ENCODE results near the gene ZNF341. TPM values are rescaled to one million over a fixed set of nuclear protein-coding genes. Genes with fewer than 3 reads are reported as not detected.
"Not testable (repeated sequence)": the region's sequence is repeated elsewhere in the genome, so short reads cannot be mapped to it uniquely, and the experiment has no call there.

The ZNF341 gene
- polyA plus RNA-seq, 1 donor, result 3.3 TPM

- Histone ChIP-seq H3K27ac (ENCODE audit: low read length) (no peak overlapping the region), H3K36me3 (ENCODE audit: control insufficient read depth, insufficient read depth, low read length) (peaks cover 4% of the 10 kb centered on the region), H3K4me1 (ENCODE audit: control insufficient read depth, insufficient read depth, low read length) (peaks cover 8% of the 10 kb centered on the region), H3K9me3 (ENCODE audit: control insufficient read depth, low read depth, low read length) (no peaks in the 10 kb centered on the region), H3K4me3 (ENCODE audit: low read length) (no peak overlapping the region), H3K27me3 (ENCODE audit: control insufficient read depth, insufficient read depth, low read length) (no peaks in the 10 kb centered on the region)
- 100% methylated on average over 1 of the region's 5 CpGs for WGBS (ENCODE audit: insufficient coverage, low lambda C conversion rate)
- DNase-seq, result no peak
Observed at GRCh38 chr20:33785503-33785902, 53.7 kb downstream of the ZNF341 start.

GRCh38 chr20:33787253-33787891, 55.6 kb downstream of the ZNF341 start:
- no peak overlapping the region for H3K27ac ChIP-seq (ENCODE audit: low read length)
- no peaks in the 10 kb centered on the region for H3K27me3 ChIP-seq (ENCODE audit: control insufficient read depth, insufficient read depth, low read length)
- no peaks in the 10 kb centered on the region for H3K9me3 ChIP-seq (ENCODE audit: control insufficient read depth, low read depth, low read length)
- no peak for DNase-seq
- H3K36me3 ChIP-seq (ENCODE audit: control insufficient read depth, insufficient read depth, low read length), result no peaks in the 10 kb centered on the region
- no CpG with 5 or more reads among the region's 9 CpGs for WGBS (ENCODE audit: insufficient coverage, low lambda C conversion rate)
- no peak overlapping the region for H3K4me3 ChIP-seq (ENCODE audit: low read length)
- H3K4me1 ChIP-seq (ENCODE audit: control insufficient read depth, insufficient read depth, low read length), result peaks cover 8% of the 10 kb centered on the region

GRCh38 chr20:33788351-33789049, 56.7 kb downstream of the ZNF341 start:
- DNase-seq, result no peak
- WGBS (ENCODE audit: insufficient coverage, low lambda C conversion rate), result no CpG with 5 or more reads among the region's 12 CpGs
- Histone ChIP-seq H3K9me3 (ENCODE audit: control insufficient read depth, low read depth, low read length) (no peaks in the 10 kb centered on the region), H3K36me3 (ENCODE audit: control insufficient read depth, insufficient read depth, low read length) (no peaks in the 10 kb centered on the region), H3K4me3 (ENCODE audit: low read length) (no peak overlapping the region), H3K27me3 (ENCODE audit: control insufficient read depth, insufficient read depth, low read length) (no peaks in the 10 kb centered on the region), H3K4me1 (ENCODE audit: control insufficient read depth, insufficient read depth, low read length) (peaks cover 8% of the 10 kb centered on the region), H3K27ac (ENCODE audit: low read length) (no peak overlapping the region)

- peak; percentile 88 to 91 for DNase-seq
- no peak overlapping the region for H3K4me3 ChIP-seq (ENCODE audit: low read length)
- peak overlapping the region; percentile 16 for H3K27ac ChIP-seq (ENCODE audit: low read length)
- no CpG with 5 or more reads among the region's 11 CpGs for WGBS (ENCODE audit: insufficient coverage, low lambda C conversion rate)
- H3K4me1 ChIP-seq (ENCODE audit: control insufficient read depth, insufficient read depth, low read length), result peaks cover 8% of the 10 kb centered on the region
- H3K36me3 ChIP-seq (ENCODE audit: control insufficient read depth, insufficient read depth, low read length), result no peaks in the 10 kb centered on the region
- no peaks in the 10 kb centered on the region for H3K9me3 ChIP-seq (ENCODE audit: control insufficient read depth, low read depth, low read length)
- H3K27me3 ChIP-seq (ENCODE audit: control insufficient read depth, insufficient read depth, low read length), result no peaks in the 10 kb centered on the region
Observed at GRCh38 chr20:33789109-33789857, 57.5 kb downstream of the ZNF341 start.

- DNase-seq, result no peak
Observed at GRCh38 chr20:33789858-33790182, 58.0 kb downstream of the ZNF341 start.

GRCh38 chr20:33790566-33790965, 58.8 kb downstream of the ZNF341 start:
- WGBS (ENCODE audit: insufficient coverage, low lambda C conversion rate), result 100% methylated on average over 1 of the region's 11 CpGs
- no peaks in the 10 kb centered on the region for H3K27me3 ChIP-seq (ENCODE audit: control insufficient read depth, insufficient read depth, low read length)
- peaks cover 8% of the 10 kb centered on the region for H3K4me1 ChIP-seq (ENCODE audit: control insufficient read depth, insufficient read depth, low read length)

More at GRCh38 chr20:33789858-33790182, 58.0 kb downstream of the ZNF341 start:
- no peaks in the 10 kb centered on the region for H3K36me3 ChIP-seq (ENCODE audit: control insufficient read depth, insufficient read depth, low read length)
- no CpG with 5 or more reads among the region's 5 CpGs for WGBS (ENCODE audit: insufficient coverage, low lambda C conversion rate)
- no peak overlapping the region for H3K4me3 ChIP-seq (ENCODE audit: low read length)
- no peaks in the 10 kb centered on the region for H3K27me3 ChIP-seq (ENCODE audit: control insufficient read depth, insufficient read depth, low read length)
- peaks cover 8% of the 10 kb centered on the region for H3K4me1 ChIP-seq (ENCODE audit: control insufficient read depth, insufficient read depth, low read length)
- no peaks in the 10 kb centered on the region for H3K9me3 ChIP-seq (ENCODE audit: control insufficient read depth, low read depth, low read length)
- H3K27ac ChIP-seq (ENCODE audit: low read length), result no peak overlapping the region

GRCh38 chr20:33791021-33791420, 59.2 kb downstream of the ZNF341 start:
- DNase-seq, result no peak
- peaks cover 8% of the 10 kb centered on the region for H3K4me1 ChIP-seq (ENCODE audit: control insufficient read depth, insufficient read depth, low read length)

More at GRCh38 chr20:33790566-33790965, 58.8 kb downstream of the ZNF341 start:
- no peak overlapping the region for H3K27ac ChIP-seq (ENCODE audit: low read length)
- H3K9me3 ChIP-seq (ENCODE audit: control insufficient read depth, low read depth, low read length), result no peaks in the 10 kb centered on the region
- no peak overlapping the region for H3K4me3 ChIP-seq (ENCODE audit: low read length)
- no peak for DNase-seq
- no peaks in the 10 kb centered on the region for H3K36me3 ChIP-seq (ENCODE audit: control insufficient read depth, insufficient read depth, low read length)

GRCh38 chr20:33791540-33791939, 59.7 kb downstream of the ZNF341 start:
- no peak for DNase-seq
- Histone ChIP-seq H3K4me1 (ENCODE audit: control insufficient read depth, insufficient read depth, low read length) (peaks cover 8% of the 10 kb centered on the region), H3K36me3 (ENCODE audit: control insufficient read depth, insufficient read depth, low read length) (no peaks in the 10 kb centered on the region), H3K27me3 (ENCODE audit: control insufficient read depth, insufficient read depth, low read length) (no peaks in the 10 kb centered on the region), H3K27ac (ENCODE audit: low read length) (no peak overlapping the region), H3K4me3 (ENCODE audit: low read length) (no peak overlapping the region), H3K9me3 (ENCODE audit: control insufficient read depth, low read depth, low read length) (no peaks in the 10 kb centered on the region)
- no CpG with 5 or more reads among the region's 9 CpGs for WGBS (ENCODE audit: insufficient coverage, low lambda C conversion rate)

More at GRCh38 chr20:33791021-33791420, 59.2 kb downstream of the ZNF341 start:
- no peaks in the 10 kb centered on the region for H3K27me3 ChIP-seq (ENCODE audit: control insufficient read depth, insufficient read depth, low read length)
- no peaks in the 10 kb centered on the region for H3K9me3 ChIP-seq (ENCODE audit: control insufficient read depth, low read depth, low read length)
- whole genome bisulfite sequencing (ENCODE audit: insufficient coverage, low lambda C conversion rate), result no CpG with 5 or more reads among the region's 31 CpGs
- H3K4me3 ChIP-seq (ENCODE audit: low read length), result no peak overlapping the region
- H3K36me3 ChIP-seq (ENCODE audit: control insufficient read depth, insufficient read depth, low read length), result no peaks in the 10 kb centered on the region
- H3K27ac ChIP-seq (ENCODE audit: low read length), result no peak overlapping the region

GRCh38 chr20:33791959-33792597, 60.3 kb downstream of the ZNF341 start:
- H3K27ac ChIP-seq (ENCODE audit: low read length), result no peak overlapping the region
- no CpG with 5 or more reads among the region's 13 CpGs for WGBS (ENCODE audit: insufficient coverage, low lambda C conversion rate)

GRCh38 chr20:33792598-33792989, 60.8 kb downstream of the ZNF341 start:
- not testable (repeated sequence) for H3K4me3 ChIP-seq (ENCODE audit: low read length); H3K36me3 ChIP-seq (ENCODE audit: control insufficient read depth, insufficient read depth, low read length); DNase-seq; H3K27ac ChIP-seq (ENCODE audit: low read length); H3K9me3 ChIP-seq (ENCODE audit: control insufficient read depth, low read depth, low read length); H3K27me3 ChIP-seq (ENCODE audit: control insufficient read depth, insufficient read depth, low read length)
- WGBS (ENCODE audit: insufficient coverage, low lambda C conversion rate), result 60% methylated on average over 1 of the region's 3 CpGs
- peaks cover 12% of the 10 kb centered on the region for H3K4me1 ChIP-seq (ENCODE audit: control insufficient read depth, insufficient read depth, low read length)

More at GRCh38 chr20:33791959-33792597, 60.3 kb downstream of the ZNF341 start:
- H3K4me1 ChIP-seq (ENCODE audit: control insufficient read depth, insufficient read depth, low read length), result peaks cover 12% of the 10 kb centered on the region
- no peaks in the 10 kb centered on the region for H3K9me3 ChIP-seq (ENCODE audit: control insufficient read depth, low read depth, low read length)
- H3K27me3 ChIP-seq (ENCODE audit: control insufficient read depth, insufficient read depth, low read length), result no peaks in the 10 kb centered on the region
- DNase-seq, result peak; percentile 13 to 23
- no peaks in the 10 kb centered on the region for H3K36me3 ChIP-seq (ENCODE audit: control insufficient read depth, insufficient read depth, low read length)
- no peak overlapping the region for H3K4me3 ChIP-seq (ENCODE audit: low read length)
